Keratinocyte (primary cell): ENCODE results near the gene KAT8. TPM values are rescaled to one million over a fixed set of nuclear protein-coding genes. Genes with fewer than 3 reads are reported as not detected.

Experiments
- DNase-seq: peaks from one replicate; pipeline ENCODE4 v3.0.0-alpha.2; 2011; ENCODE audit warnings: low read depth, missing footprints, low spot score
- FAIRE-seq: peaks from 2 replicates; lab custom pipeline; 2011; peaks lifted over from hg19 to GRCh38; lab: Jason Lieb, UNC
- H2AFZ ChIP-seq: 2 replicates; pipeline ENCODE4 v1.6.0; 2012; ENCODE audit warnings: low read length, control low read depth, inconsistent platforms; ENCODE audit not compliant: control insufficient read depth
- H3K27ac ChIP-seq: 2 replicates; pipeline ENCODE4 v1.5.1; 2011; ENCODE audit warnings: low read length; ENCODE audit not compliant: control insufficient read depth, insufficient read depth
- H3K27me3 ChIP-seq: 3 replicates; pipeline ENCODE4 v1.6.0; 2011; ENCODE audit warnings: low read length; ENCODE audit not compliant: control insufficient read depth, insufficient read depth; ENCODE audit errors: extremely low read depth
- H3K36me3 ChIP-seq, 2 experiments: 2 replicates in 1 of 2; 3 replicates in 1 of 2; pipeline ENCODE4 v1.5.1; 2011; ENCODE audit warnings: low read length in 2 of 2, mild to moderate bottlenecking in 1 of 2; ENCODE audit not compliant: control insufficient read depth in 2 of 2, insufficient read depth in 2 of 2; ENCODE audit errors: extremely low read depth in 1 of 2
- H3K4me1 ChIP-seq: 3 replicates; pipeline ENCODE4 v1.5.1; 2011; ENCODE audit warnings: low read length; ENCODE audit not compliant: control insufficient read depth, insufficient read depth; ENCODE audit errors: extremely low read depth
- H3K4me2 ChIP-seq: 3 replicates; pipeline ENCODE4 v1.6.0; 2011; ENCODE audit warnings: low read depth, low read length; ENCODE audit not compliant: control insufficient read depth, insufficient read depth; ENCODE audit errors: extremely low read depth
- H3K4me3 ChIP-seq, 3 experiments: fragments of 200-600 bp in 1 of 3; sonication (generic) in 1 of 3; 2 replicates in 2 of 3; 3 replicates in 1 of 3; pipeline ENCODE4 v1.5.1; 2011 to 2016; ENCODE audit warnings: low read length in 3 of 3, mild to moderate bottlenecking in 3 of 3, control low read depth in 2 of 3, inconsistent platforms in 1 of 3, low read depth in 1 of 3, mixed read lengths in 1 of 3, mixed run types in 1 of 3, moderate library complexity in 1 of 3; ENCODE audit not compliant: control insufficient read depth in 2 of 3, insufficient read depth in 2 of 3; ENCODE audit errors: extremely low read depth in 1 of 3
- H3K79me2 ChIP-seq: 2 replicates; pipeline ENCODE4 v1.6.0; 2012; ENCODE audit warnings: low read length; ENCODE audit not compliant: control insufficient read depth, insufficient read depth
- H3K9ac ChIP-seq: 3 replicates; pipeline ENCODE4 v1.6.0; 2011; ENCODE audit warnings: low read length; ENCODE audit not compliant: control insufficient read depth, insufficient read depth; ENCODE audit errors: extremely low read depth
- H3K9me1 ChIP-seq: 3 replicates; pipeline ENCODE4 v1.6.0; 2011; ENCODE audit warnings: low read length; ENCODE audit not compliant: control insufficient read depth, insufficient read depth; ENCODE audit errors: extremely low read depth
- H3K9me3 ChIP-seq: 2 replicates; pipeline ENCODE4 v1.5.1; 2012; ENCODE audit warnings: low read depth, low read length; ENCODE audit not compliant: control insufficient read depth
- H4K20me1 ChIP-seq: 3 replicates; pipeline ENCODE4 v1.6.0; 2011; ENCODE audit warnings: low read length; ENCODE audit not compliant: control insufficient read depth, insufficient read depth; ENCODE audit errors: extremely low read depth
- EZH2 ChIP-seq: IDR thresholded peaks from one replicate; pipeline ENCODE4 v1.6.1; 2012; ENCODE audit warnings: inconsistent platforms, mild to moderate bottlenecking, low read length, moderate library complexity
- dilution Hi-C: fragments of 300-500 bp; cut with MboI; formaldehyde crosslinking; loops from one replicate; pipeline ENCODE4 v1.7.0; 2020; ENCODE audit warnings: low sequenced_read_pairs; ENCODE audit not compliant: extremely low pct_ligation_motif_present
- polyA plus RNA-seq, 5 experiments: library from polyadenylated mRNA; depleted of rRNA in 3 of 5; stranded (reverse) in 3 of 5; stranded (forward) in 1 of 5; unstranded in 1 of 5; fragments of >200 nt; gene quantifications; 1 replicate in 1 of 5; 2 replicates in 3 of 5; 3 replicates in 1 of 5; pipeline versions ENCODE4 v1.2.1 to v1.2.3, GENCODE V29; 2011 to 2012; ENCODE audit warnings: missing spikeins in 2 of 5, low read depth in 1 of 5, low replicate concordance in 1 of 5
- TF ChIP-seq, protein P1 (sequence below), 3 experiments: IDR thresholded peaks in 1 of 3; conservative IDR thresholded peaks in 1 of 3; optimal IDR thresholded peaks in 1 of 3; 2 replicates in 2 of 3; 3 replicates in 1 of 3; pipeline versions ENCODE3 to v1.5.1; 2011; ENCODE audit warnings: low read length in 3 of 3, mild to moderate bottlenecking in 3 of 3, moderate library complexity in 2 of 3, control low read depth in 1 of 3, inconsistent platforms in 1 of 3; ENCODE audit not compliant: insufficient read depth in 2 of 3; ENCODE audit errors: extremely low read depth in 1 of 3

KAT8 gene
- polyA plus RNA-seq, 1 donor (not counting 4 experiments of a cell fraction or from before 2014, with no cell fraction given) = 26.4 TPM

DNA sequence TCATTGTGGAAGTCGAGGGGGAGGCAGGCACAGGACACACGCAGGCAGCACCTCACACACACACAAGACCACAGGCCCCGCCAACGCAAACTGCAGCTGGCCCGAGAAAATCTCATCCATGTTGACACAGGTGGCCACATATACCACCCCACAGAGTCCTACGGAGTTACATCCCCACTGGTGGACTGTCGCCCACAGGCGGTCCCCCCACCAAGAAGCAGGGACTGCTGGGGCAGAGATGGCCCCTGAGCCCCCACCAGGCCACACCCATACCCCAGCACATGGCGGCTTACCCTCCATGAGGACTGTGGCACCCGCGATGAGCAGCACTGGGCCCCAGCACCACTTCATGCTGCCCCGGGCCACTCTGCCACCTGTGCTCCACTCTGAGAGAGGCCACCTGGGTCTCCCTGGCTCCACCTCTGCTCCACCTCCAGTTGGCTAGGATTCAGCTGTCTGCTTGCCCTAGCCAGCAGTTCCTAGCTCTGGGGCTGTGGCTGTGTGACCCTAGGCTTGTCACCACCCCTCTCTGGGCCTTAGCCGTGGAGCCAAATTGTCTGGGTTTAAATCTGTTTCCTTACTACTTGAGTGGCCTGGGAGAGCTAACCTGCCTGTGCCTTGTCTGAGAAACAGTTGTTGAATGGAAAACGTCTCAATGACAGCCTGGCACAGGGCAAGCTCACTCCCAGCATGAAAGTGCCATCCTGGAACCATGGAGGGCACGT lies 28.8 kb upstream of the KAT8 start, which contains the start of gene PRSS53:
TSS of gene PRSS53 (minus strand) at position 485 of the 725 bp plus-strand sequence. CDS start at position 351, 134 bp downstream.
- Histone ChIP-seq H3K27ac (no peak within 1 kb of the TSS), H3K79me2 (peaks cover 20% of the 10 kb centered on the region), H3K27me3 (no peaks in the 10 kb centered on the region), H3K9me3 (no peaks in the 10 kb centered on the region), H2AFZ (no peak within 1 kb of the TSS), H3K4me3 (no peak within 1 kb of the TSS), H3K9me1 (no peaks in the 10 kb centered on the region), H3K9ac (no peak within 1 kb of the TSS), H3K36me3 (peaks cover 7 to 12% of the 10 kb centered on the region in 2 experiments), H4K20me1 (no peaks in the 10 kb centered on the region), H3K4me1 (peaks cover 15% of the 10 kb centered on the region), H3K4me2 (no peak within 1 kb of the TSS)
- dilution Hi-C loops = no loop called here
- FAIRE-seq (no peak), DNase-seq (no peak)
- no peak for TF ChIP-seq EZH2
- TF ChIP-seq, protein P1, sequence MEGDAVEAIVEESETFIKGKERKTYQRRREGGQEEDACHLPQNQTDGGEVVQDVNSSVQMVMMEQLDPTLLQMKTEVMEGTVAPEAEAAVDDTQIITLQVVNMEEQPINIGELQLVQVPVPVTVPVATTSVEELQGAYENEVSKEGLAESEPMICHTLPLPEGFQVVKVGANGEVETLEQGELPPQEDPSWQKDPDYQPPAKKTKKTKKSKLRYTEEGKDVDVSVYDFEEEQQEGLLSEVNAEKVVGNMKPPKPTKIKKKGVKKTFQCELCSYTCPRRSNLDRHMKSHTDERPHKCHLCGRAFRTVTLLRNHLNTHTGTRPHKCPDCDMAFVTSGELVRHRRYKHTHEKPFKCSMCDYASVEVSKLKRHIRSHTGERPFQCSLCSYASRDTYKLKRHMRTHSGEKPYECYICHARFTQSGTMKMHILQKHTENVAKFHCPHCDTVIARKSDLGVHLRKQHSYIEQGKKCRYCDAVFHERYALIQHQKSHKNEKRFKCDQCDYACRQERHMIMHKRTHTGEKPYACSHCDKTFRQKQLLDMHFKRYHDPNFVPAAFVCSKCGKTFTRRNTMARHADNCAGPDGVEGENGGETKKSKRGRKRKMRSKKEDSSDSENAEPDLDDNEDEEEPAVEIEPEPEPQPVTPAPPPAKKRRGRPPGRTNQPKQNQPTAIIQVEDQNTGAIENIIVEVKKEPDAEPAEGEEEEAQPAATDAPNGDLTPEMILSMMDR (optimal IDR thresholded peaks at IDR 0.05 in 1 of 3, IDR thresholded peaks at IDR 0.05 in 1 of 3, conservative IDR thresholded peaks at IDR 0.05 in 1 of 3; ENCODE audit: extremely low read depth in 1 of 3, insufficient read depth in 2 of 3, low read length in 3 of 3) = no peak

DNA sequence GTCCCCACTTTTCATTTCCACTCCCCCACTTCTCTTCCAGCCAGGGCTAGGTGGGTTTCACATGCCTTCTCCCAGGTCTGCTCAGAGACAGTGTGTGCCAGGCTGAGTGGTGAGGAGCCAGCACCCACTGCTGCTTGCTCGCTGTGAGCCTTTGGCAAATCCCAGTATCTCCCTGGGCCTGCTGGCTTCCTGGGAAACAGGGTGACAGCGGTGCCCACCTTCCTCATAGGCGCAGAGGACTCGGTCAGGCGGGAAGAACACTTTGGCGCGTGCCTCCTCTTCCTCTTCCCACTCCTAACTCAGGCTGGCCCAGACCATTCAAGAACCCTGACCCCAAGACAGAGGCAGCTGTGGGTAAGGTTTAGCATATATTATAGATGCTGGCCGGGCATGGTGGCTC lies 28.3 kb upstream of the KAT8 start:
- no peak for DNase-seq
- dilution Hi-C loops = no loop called here
- Histone ChIP-seq H3K4me2 (no peak overlapping the region), H2AFZ (no peak overlapping the region), H3K27me3 (no peaks in the 10 kb centered on the region), H3K27ac (no peak overlapping the region), H3K4me1 (peaks cover 18% of the 10 kb centered on the region), H3K9ac (no peak overlapping the region), H3K9me3 (no peaks in the 10 kb centered on the region), H3K9me1 (no peaks in the 10 kb centered on the region), H4K20me1 (no peaks in the 10 kb centered on the region), H3K79me2 (peaks cover 26% of the 10 kb centered on the region), H3K36me3 (peaks cover 7 to 12% of the 10 kb centered on the region in 2 experiments), H3K4me3 (no peak overlapping the region)
- TF ChIP-seq, protein P1 (optimal IDR thresholded peaks at IDR 0.05 in 1 of 3, IDR thresholded peaks at IDR 0.05 in 1 of 3, conservative IDR thresholded peaks at IDR 0.05 in 1 of 3; ENCODE audit: extremely low read depth in 1 of 3, insufficient read depth in 2 of 3, low read length in 3 of 3) = no peak
- no peak for TF ChIP-seq EZH2
- no peak for FAIRE-seq
